SU-DHL-6 (cell line): ENCODE data around the gene CCDC15.

Experiments
- EZH2phosphoT487 ChIP-seq: fragments of 200-600 bp; sonication (generic), shearing (Covaris generic); conservative IDR thresholded peaks from 2 replicates; pipeline ENCODE4 v1.6.1; 2018; ENCODE audit warnings: mild to moderate bottlenecking, antibody characterized with exemption, low read length, moderate library complexity, mixed read lengths
- TF ChIP-seq, protein P1 (sequence below): fragments of 200-600 bp; sonication (generic); IDR thresholded peaks from one replicate; pipeline ENCODE4 v1.5.1; 2017; ENCODE audit warnings: antibody characterized with exemption, mild to moderate bottlenecking, low read length, moderate library complexity; ENCODE audit not compliant: insufficient read depth, poor library complexity, severe bottlenecking

DNA sequence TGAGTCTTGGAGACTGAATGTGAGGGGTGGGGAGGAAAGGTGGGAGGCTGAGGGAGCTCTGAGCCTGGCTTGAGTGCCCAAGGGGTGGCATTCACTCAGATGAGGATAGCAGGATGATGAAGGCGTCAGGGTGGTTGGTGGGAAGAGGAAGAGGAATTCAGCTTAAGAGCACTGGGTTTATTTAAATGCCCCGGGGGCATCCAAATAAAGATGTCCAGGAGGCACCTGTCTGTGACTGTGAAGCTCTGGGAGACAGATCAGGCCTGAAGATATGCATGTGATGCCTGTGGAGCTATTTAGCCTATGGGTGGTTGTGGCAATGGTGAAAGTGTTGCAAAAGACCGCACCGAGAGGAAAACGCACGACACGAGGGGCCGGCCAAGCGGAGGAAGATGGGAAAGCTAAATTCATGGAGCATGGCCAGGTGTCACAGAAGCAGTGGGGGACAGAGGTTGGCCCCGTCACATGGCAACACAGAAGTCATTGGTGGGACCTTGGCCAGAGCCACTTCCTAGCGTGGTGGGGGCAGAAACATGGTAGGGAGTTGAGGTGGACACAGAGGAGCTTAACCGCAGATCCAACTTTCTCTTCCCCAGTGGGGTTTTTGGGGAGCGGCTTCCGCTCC is 124.6 kb downstream of the CCDC15 start:
- TF ChIP-seq, protein P1, sequence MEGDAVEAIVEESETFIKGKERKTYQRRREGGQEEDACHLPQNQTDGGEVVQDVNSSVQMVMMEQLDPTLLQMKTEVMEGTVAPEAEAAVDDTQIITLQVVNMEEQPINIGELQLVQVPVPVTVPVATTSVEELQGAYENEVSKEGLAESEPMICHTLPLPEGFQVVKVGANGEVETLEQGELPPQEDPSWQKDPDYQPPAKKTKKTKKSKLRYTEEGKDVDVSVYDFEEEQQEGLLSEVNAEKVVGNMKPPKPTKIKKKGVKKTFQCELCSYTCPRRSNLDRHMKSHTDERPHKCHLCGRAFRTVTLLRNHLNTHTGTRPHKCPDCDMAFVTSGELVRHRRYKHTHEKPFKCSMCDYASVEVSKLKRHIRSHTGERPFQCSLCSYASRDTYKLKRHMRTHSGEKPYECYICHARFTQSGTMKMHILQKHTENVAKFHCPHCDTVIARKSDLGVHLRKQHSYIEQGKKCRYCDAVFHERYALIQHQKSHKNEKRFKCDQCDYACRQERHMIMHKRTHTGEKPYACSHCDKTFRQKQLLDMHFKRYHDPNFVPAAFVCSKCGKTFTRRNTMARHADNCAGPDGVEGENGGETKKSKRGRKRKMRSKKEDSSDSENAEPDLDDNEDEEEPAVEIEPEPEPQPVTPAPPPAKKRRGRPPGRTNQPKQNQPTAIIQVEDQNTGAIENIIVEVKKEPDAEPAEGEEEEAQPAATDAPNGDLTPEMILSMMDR, result no peak
- TF ChIP-seq EZH2phosphoT487, result no peak
